ENCODE data around the gene ATP6V1C2.
A peak's percentile ranks its signal among the peaks of the same experiment; 100 is the strongest.
"Not testable (repeated sequence)": the region's sequence is repeated elsewhere in the genome, so short reads cannot be mapped to it uniquely, and the experiment has no call there.

ATP6V1C2 gene

DNA sequence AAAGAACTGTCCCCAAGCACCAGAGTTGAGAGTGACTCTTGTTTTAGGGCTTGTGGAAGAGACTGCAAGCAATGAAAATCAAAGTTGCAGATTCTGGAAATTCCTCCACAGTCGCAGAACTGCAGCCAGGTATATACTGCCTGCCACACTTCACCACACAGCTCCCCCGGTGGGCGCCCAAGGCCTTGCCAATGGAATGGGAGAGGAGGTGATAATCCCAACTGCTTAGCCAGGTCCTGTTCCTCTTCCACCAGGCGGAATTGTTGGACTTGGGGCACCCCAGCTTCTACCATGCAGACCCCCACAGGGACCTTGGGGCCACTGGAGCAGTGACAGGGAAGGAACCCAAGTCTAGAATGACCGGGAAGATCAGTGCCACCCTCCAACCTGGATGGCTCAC lies 96.0 kb downstream of the ATP6V1C2 start:
- H3K4me3 ChIP-seq (ENCODE audit: low read depth, low read length) = no peak overlapping the region
- TF ChIP-seq, protein P1, sequence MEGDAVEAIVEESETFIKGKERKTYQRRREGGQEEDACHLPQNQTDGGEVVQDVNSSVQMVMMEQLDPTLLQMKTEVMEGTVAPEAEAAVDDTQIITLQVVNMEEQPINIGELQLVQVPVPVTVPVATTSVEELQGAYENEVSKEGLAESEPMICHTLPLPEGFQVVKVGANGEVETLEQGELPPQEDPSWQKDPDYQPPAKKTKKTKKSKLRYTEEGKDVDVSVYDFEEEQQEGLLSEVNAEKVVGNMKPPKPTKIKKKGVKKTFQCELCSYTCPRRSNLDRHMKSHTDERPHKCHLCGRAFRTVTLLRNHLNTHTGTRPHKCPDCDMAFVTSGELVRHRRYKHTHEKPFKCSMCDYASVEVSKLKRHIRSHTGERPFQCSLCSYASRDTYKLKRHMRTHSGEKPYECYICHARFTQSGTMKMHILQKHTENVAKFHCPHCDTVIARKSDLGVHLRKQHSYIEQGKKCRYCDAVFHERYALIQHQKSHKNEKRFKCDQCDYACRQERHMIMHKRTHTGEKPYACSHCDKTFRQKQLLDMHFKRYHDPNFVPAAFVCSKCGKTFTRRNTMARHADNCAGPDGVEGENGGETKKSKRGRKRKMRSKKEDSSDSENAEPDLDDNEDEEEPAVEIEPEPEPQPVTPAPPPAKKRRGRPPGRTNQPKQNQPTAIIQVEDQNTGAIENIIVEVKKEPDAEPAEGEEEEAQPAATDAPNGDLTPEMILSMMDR (IDR thresholded peaks at IDR 0.05; ENCODE audit: insufficient read depth, low read depth, low read length, missing control alignments) = no peak
- DNase-seq (ENCODE audit: low read depth) = no peak

DNA sequence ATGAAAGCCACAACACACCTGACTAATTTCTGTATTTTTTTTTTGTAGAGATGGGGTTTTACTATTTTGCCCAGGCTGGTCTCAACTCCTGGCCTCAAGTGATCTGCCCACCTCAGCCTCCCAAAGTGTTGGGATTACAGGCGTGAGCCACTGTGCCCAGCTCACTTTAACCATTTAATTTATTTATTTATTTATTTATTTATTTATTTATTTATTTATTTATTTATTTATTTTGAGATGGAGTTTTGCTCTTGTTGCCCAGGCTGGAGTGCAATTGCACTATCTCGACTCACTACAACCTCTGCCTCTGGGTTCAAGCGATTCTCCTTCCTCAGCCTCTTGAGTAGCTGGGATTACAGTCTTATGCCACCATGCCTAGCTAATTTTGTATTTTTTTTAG lies 96.9 kb downstream of the ATP6V1C2 start:
- DNase-seq (ENCODE audit: low read depth) = peak; percentile 25
- H3K4me3 ChIP-seq (ENCODE audit: low read depth, low read length) = not testable (repeated sequence)

DNA sequence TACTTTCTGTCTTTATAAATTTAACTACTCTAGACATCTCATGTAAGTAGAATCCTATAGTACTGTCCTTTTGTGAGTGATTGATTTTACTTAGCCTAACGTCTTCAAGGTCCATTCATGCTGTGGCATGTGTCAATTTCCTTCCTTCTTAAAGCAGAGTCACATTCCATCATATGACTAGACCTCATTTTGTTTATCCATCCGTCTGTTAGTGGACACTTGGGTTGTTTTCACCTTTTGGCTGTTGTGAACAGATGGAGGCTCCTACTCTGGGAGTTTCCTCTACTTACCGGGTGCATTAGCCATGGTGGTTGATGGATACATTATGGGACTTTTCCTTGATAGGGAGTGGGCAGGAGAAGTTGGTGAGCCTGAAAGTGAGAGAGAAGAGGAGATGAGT lies 97.6 kb downstream of the ATP6V1C2 start:
- no peak overlapping the region for H3K4me3 ChIP-seq (ENCODE audit: low read depth, low read length)
- TF ChIP-seq, protein P1 (IDR thresholded peaks at IDR 0.05; ENCODE audit: insufficient read depth, low read depth, low read length, missing control alignments) = no peak
- no peak for DNase-seq (ENCODE audit: low read depth)

DNA sequence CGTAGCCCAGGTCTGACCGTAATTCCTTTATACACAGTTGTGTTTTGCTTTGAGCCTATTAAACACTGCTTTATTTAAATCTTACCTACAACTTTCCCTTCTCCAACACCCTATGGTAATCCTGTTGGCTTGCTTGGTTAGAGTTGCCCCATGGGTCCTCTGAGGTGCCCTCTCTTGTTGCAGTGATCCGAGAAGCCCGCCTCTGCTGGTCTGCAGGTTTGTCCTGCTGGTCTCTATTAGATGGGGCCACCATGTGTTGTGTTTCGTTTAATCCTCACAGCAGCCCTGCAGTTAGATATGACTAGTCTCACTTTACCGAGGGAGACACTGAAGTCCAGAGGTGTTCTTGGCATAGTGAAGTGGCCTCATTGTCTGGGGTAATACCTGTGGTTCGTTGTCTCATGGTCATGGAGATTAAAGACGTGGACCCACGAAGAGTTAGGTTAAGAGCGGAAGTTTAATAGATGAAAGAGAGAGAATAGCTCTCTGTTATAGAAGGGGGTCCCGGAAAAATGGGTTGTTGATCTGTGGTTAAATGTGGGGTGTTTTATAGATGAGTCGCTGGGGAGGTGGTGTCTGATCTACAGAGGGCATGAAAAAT lies 98.4 kb downstream of the ATP6V1C2 start:
- H3K4me3 ChIP-seq (ENCODE audit: low read depth, low read length) = no peak overlapping the region
- TF ChIP-seq, protein P1 (IDR thresholded peaks at IDR 0.05; ENCODE audit: insufficient read depth, low read depth, low read length, missing control alignments) = no peak
- no peak for DNase-seq (ENCODE audit: low read depth)

DNA sequence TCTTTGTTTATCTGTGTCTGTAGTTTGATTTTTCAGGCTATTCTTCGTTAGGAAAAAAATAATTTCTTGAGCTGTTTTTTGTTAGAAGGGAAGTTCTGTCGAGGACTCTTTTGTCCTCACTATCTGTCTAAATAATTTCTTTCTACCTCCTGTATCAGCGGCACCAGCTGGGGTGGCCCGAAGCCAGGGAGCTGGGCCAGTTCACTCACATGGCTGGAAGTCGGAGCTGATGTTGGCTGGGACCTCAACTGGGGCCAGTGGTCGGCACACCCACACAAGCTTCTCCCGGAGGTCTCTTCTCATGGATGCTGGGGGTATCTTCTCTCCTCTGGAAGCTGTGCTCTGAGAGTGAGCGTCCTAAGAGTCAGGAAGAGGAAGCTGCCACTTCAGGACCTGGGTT lies 99.1 kb downstream of the ATP6V1C2 start:
- H3K4me3 ChIP-seq (ENCODE audit: low read depth, low read length) = no peak overlapping the region
- TF ChIP-seq, protein P1 (IDR thresholded peaks at IDR 0.05; ENCODE audit: insufficient read depth, low read depth, low read length, missing control alignments) = no peak
- DNase-seq (ENCODE audit: low read depth) = no peak

DNA sequence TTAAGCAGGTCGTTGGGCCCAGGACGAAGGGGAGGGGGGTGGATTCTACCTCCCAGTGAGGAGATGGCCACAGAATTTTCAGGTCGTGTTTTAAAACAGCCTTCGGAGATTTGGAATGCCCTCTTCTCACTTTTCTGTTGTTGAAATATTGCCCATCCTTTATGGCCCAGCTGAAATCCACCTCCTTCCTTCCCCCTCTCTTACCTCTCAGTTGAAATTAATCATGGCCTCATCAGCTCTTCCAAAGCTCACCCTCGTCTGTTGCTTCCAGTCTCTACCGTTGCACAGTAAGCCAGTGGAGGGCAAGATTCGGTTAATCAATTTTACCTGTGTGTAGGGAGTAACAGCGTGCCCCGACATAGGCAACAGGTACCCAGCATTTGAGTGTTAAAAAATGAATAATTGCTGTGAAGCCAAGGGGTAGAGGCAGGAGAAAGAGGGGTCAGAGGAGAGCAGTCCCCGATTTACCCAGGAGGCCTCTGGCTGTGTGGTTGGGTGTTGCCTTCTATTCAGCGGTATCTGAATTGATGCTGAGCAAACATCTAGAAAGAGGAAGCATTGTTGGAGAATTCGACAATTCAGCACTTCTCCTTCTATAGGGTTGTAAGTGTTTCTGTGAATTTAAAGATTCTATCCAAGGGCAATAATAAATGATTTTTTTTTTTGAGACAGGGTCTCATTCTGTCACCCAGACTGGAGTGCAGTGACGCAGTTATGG lies 99.7 kb downstream of the ATP6V1C2 start:
- no peak for DNase-seq (ENCODE audit: low read depth)
- TF ChIP-seq, protein P1 (IDR thresholded peaks at IDR 0.05; ENCODE audit: insufficient read depth, low read depth, low read length, missing control alignments) = no peak
- no peak overlapping the region for H3K4me3 ChIP-seq (ENCODE audit: low read depth, low read length)

DNA sequence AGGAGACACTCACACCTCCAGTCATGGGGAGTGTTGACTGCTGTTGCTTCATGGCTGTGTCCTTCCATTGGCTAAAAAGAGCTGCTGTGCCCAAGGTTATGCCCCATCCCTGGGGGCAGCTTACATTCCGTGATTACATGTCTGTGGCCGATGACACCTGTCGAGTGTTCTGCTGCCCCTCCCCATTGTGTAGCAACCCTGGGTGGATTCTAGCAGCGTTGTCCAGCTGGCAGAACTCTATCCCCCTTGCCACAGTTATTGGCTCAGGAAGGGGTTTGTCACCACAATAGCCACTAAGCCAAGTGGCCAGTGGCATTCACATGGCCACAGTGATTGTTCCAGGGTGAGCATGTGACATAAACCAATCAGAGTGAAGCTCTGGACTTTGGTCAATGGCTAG lies 102.8 kb downstream of the ATP6V1C2 start:
- TF ChIP-seq, protein P1 (IDR thresholded peaks at IDR 0.05; ENCODE audit: insufficient read depth, low read depth, low read length, missing control alignments) = no peak
- no peak for DNase-seq (ENCODE audit: low read depth)
- no peak overlapping the region for H3K4me3 ChIP-seq (ENCODE audit: low read depth, low read length)

Measured in GM12865 (cell line).